HG03025 (cell line): Measurements from ENCODE around the gene TRMT1L.

Experiments used
- ATAC-seq: cut with Tn5 transposase; IDR thresholded peaks from one replicate; pipeline ENCODE4 v1.9.1; 2021; ENCODE audit warnings: mild to moderate bottlenecking, moderate library complexity; ENCODE audit not compliant: unreplicated experiment, low FRiP score

Gene TRMT1L

GRCh38 chr1:185129708-185130107 is 27.0 kb downstream of the TRMT1L start:
- ATAC-seq: no peak

GRCh38 chr1:185112356-185112755 is 44.4 kb downstream of the TRMT1L start:
- no peak for ATAC-seq

GRCh38 chr1:185111873-185112272 is 44.9 kb downstream of the TRMT1L start:
- ATAC-seq: no peak

- ATAC-seq: no peak
Observed at GRCh38 chr1:185110145-185110544, 46.6 kb downstream of the TRMT1L start.

GRCh38 chr1:185108321-185108720 is 48.4 kb downstream of the TRMT1L start:
- ATAC-seq: no peak

GRCh38 chr1:185105121-185105520 is 51.6 kb downstream of the TRMT1L start:
- ATAC-seq: no peak

GRCh38 chr1:185104083-185104482 is 52.7 kb downstream of the TRMT1L start:
- ATAC-seq: no peak

GRCh38 chr1:185096531-185096930 is 60.2 kb downstream of the TRMT1L start:
- no peak for ATAC-seq

- no peak for ATAC-seq
Observed at GRCh38 chr1:185094761-185095160, 62.0 kb downstream of the TRMT1L start.

- ATAC-seq: no peak
Observed at GRCh38 chr1:185091480-185091879, 65.3 kb downstream of the TRMT1L start.

- no peak for ATAC-seq
Observed at GRCh38 chr1:185087746-185088145, 69.0 kb downstream of the TRMT1L start.

GRCh38 chr1:185087101-185087500 is 69.7 kb downstream of the TRMT1L start:
- ATAC-seq: no peak

GRCh38 chr1:185083818-185084217 is 72.9 kb downstream of the TRMT1L start:
- ATAC-seq: no peak

- no peak for ATAC-seq
Observed at GRCh38 chr1:185080422-185080821, 76.3 kb downstream of the TRMT1L start.

GRCh38 chr1:185077374-185077773 is 79.4 kb downstream of the TRMT1L start:
- no peak for ATAC-seq

GRCh38 chr1:185075476-185075875 is 81.3 kb downstream of the TRMT1L start:
- no peak for ATAC-seq

- no peak for ATAC-seq
Observed at GRCh38 chr1:185074307-185074706, 82.4 kb downstream of the TRMT1L start.

- no peak for ATAC-seq
Observed at GRCh38 chr1:185073725-185074124, 83.0 kb downstream of the TRMT1L start.

- no peak for ATAC-seq
Observed at GRCh38 chr1:185070051-185070450, 86.7 kb downstream of the TRMT1L start.

GRCh38 chr1:185069202-185069772 is 87.5 kb downstream of the TRMT1L start:
- no peak for ATAC-seq

- no peak for ATAC-seq
Observed at GRCh38 chr1:185068341-185068740, 88.4 kb downstream of the TRMT1L start.
